Neural progenitor cell (in vitro differentiated cells): ENCODE measurements around the gene AUTS2. TPM values are rescaled to one million over a fixed set of nuclear protein-coding genes. Genes with fewer than 3 reads are reported as not detected.

Experiments
- DNase-seq: peaks from one replicate; pipeline ENCODE4 v3.0.0-alpha.2; 2016; ENCODE audit warnings: low spot score
- H2AFZ ChIP-seq: fragments of 200-600 bp; sonication (generic); replicated peaks from 2 replicates; pipeline ENCODE4 v1.6.1; 2016; ENCODE audit warnings: antibody characterized with exemption
- H3F3A ChIP-seq: fragments of 200-600 bp; sonication (generic); 2 replicates; pipeline ENCODE4 v1.6.1; 2016; ENCODE audit warnings: antibody characterized with exemption, low read depth
- H3K27ac ChIP-seq: fragments of 200-600 bp; sonication (generic); 2 replicates; pipeline ENCODE4 v1.5.1; 2016; ENCODE audit warnings: mild to moderate bottlenecking
- H3K27me3 ChIP-seq: fragments of 200-600 bp; sonication (generic); 2 replicates; pipeline ENCODE4 v1.6.1; 2016; ENCODE audit warnings: mild to moderate bottlenecking, moderate library complexity
- H3K36me3 ChIP-seq: fragments of 200-600 bp; sonication (generic); 2 replicates; pipeline ENCODE4 v1.5.1; 2016
- H3K4me1 ChIP-seq: fragments of 200-600 bp; sonication (generic); 2 replicates; pipeline ENCODE4 v1.6.1; 2016; ENCODE audit warnings: mixed run types
- H3K4me2 ChIP-seq: fragments of 200-600 bp; sonication (generic); 2 replicates; pipeline ENCODE4 v1.6.1; 2016
- H3K4me3 ChIP-seq: fragments of 200-600 bp; sonication (generic); 2 replicates; pipeline ENCODE4 v1.5.1; 2016
- H3K79me2 ChIP-seq: fragments of 200-600 bp; sonication (generic); 2 replicates; pipeline ENCODE4 v1.6.1; 2016; ENCODE audit warnings: low read depth
- H3K9ac ChIP-seq: fragments of 200-600 bp; sonication (generic); 2 replicates; pipeline ENCODE4 v1.6.1; 2016
- H3K9me3 ChIP-seq: fragments of 200-600 bp; sonication (generic); 2 replicates; pipeline ENCODE4 v1.5.1; 2016; ENCODE audit warnings: low read depth
- H4K20me1 ChIP-seq: fragments of 200-600 bp; sonication (generic); 2 replicates; pipeline ENCODE4 v1.6.1; 2016; ENCODE audit warnings: low read depth
- H3K27ac Mint-ChIP-seq: 3 replicates; pipeline ENCODE4 v1.8.0; 2021; ENCODE audit warnings: mixed read lengths
- H3K27me3 Mint-ChIP-seq: 2 replicates; pipeline ENCODE4 v1.8.0; 2022; ENCODE audit warnings: low read depth, mild to moderate bottlenecking, inconsistent platforms, moderate library complexity, mixed read lengths; ENCODE audit not compliant: insufficient read depth
- H3K36me3 Mint-ChIP-seq: 3 replicates; pipeline ENCODE4 v1.8.0; 2021; ENCODE audit warnings: mixed read lengths
- H3K4me1 Mint-ChIP-seq: 3 replicates; pipeline ENCODE4 v1.8.0; 2021; ENCODE audit warnings: mixed read lengths
- H3K4me3 Mint-ChIP-seq: 3 replicates; pipeline ENCODE4 v1.8.0; 2021; ENCODE audit warnings: mild to moderate bottlenecking, moderate library complexity, mixed read lengths
- H3K9me3 Mint-ChIP-seq: 3 replicates; pipeline ENCODE4 v1.8.0; 2020; ENCODE audit warnings: mixed read lengths
- EZH2 ChIP-seq: fragments of 200-600 bp; sonication (generic); IDR thresholded peaks from 2 replicates; pipeline ENCODE4 v1.6.1; 2017; ENCODE audit warnings: antibody characterized with exemption, mild to moderate bottlenecking, moderate library complexity
- EZH2phosphoT487 ChIP-seq: fragments of 200-600 bp; sonication (generic); IDR thresholded peaks from 2 replicates; pipeline ENCODE4 v1.6.1; 2017; ENCODE audit warnings: antibody characterized with exemption
- total RNA-seq: library from RNA; depleted of rRNA; stranded (reverse); fragments of >200 nt; gene quantifications from 2 replicates; pipeline ENCODE4 v1.2.3, GENCODE V29; 2015; ENCODE audit warnings: low replicate concordance
- TF ChIP-seq, protein P1 (sequence below): fragments of 200-600 bp; sonication (generic); IDR thresholded peaks from 2 replicates; pipeline ENCODE4 v1.5.1; 2017; ENCODE audit warnings: antibody characterized with exemption, mild to moderate bottlenecking

AUTS2 gene
- total RNA-seq, 1 donor from 2014 or later = 50.0 TPM

DNA sequence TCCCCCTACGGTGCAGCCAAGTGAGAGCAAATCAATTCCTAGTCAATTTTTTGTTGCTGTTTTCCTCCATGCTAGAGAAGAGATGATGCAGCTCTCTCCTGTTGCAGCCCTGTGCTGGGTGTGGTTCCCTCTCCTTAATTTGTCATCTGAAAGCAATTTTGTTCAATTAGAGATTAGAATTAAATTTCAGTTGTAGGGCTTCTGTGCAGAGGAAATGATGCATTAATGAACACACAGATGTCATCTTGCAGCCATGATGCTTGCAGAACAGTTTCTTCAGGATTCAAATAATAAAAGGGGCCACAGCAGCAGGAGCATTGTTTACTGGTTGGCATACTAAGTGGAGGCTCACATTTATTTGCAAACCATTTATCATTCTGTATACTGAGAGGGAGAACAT, 266.0 kb downstream of the AUTS2 start:
- Histone ChIP-seq H4K20me1 (peaks cover 24% of the 10 kb centered on the region), H3K4me1 (peaks cover 32% of the 10 kb centered on the region), H3K36me3 (no peaks in the 10 kb centered on the region), H2AFZ (no peak overlapping the region), H3K4me3 (no peak overlapping the region), H3K27ac (no peak overlapping the region), H3K9me3 (no peaks in the 10 kb centered on the region), H3K4me2 (no peak overlapping the region), H3F3A (peaks cover 6% of the 10 kb centered on the region), H3K9ac (no peak overlapping the region), H3K27me3 (no peaks in the 10 kb centered on the region), H3K79me2 (no peaks in the 10 kb centered on the region)
- Mint-ChIP-seq H3K27me3 (no peaks in the 10 kb centered on the region), H3K27ac (no peak overlapping the region), H3K4me3 (no peak overlapping the region), H3K9me3 (no peaks in the 10 kb centered on the region), H3K4me1 (peaks cover 42% of the 10 kb centered on the region), H3K36me3 (no peaks in the 10 kb centered on the region)
- no peak for DNase-seq
- TF ChIP-seq EZH2phosphoT487 = no peak
- TF ChIP-seq, protein P1, sequence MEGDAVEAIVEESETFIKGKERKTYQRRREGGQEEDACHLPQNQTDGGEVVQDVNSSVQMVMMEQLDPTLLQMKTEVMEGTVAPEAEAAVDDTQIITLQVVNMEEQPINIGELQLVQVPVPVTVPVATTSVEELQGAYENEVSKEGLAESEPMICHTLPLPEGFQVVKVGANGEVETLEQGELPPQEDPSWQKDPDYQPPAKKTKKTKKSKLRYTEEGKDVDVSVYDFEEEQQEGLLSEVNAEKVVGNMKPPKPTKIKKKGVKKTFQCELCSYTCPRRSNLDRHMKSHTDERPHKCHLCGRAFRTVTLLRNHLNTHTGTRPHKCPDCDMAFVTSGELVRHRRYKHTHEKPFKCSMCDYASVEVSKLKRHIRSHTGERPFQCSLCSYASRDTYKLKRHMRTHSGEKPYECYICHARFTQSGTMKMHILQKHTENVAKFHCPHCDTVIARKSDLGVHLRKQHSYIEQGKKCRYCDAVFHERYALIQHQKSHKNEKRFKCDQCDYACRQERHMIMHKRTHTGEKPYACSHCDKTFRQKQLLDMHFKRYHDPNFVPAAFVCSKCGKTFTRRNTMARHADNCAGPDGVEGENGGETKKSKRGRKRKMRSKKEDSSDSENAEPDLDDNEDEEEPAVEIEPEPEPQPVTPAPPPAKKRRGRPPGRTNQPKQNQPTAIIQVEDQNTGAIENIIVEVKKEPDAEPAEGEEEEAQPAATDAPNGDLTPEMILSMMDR = no peak

- Mint-ChIP-seq H3K36me3 (no peaks in the 10 kb centered on the region), H3K27ac (no peak overlapping the region), H3K27me3 (no peaks in the 10 kb centered on the region), H3K9me3 (no peaks in the 10 kb centered on the region), H3K4me3 (no peak overlapping the region), H3K4me1 (peaks cover 39% of the 10 kb centered on the region)
- H4K20me1 ChIP-seq = peaks cover 24% of the 10 kb centered on the region
- no peak overlapping the region for H3K27ac ChIP-seq
- peaks cover 6% of the 10 kb centered on the region for H3F3A ChIP-seq
- no peaks in the 10 kb centered on the region for H3K27me3 ChIP-seq
- no peaks in the 10 kb centered on the region for H3K9me3 ChIP-seq
- H3K4me1 ChIP-seq = peaks cover 32% of the 10 kb centered on the region
- no peak for DNase-seq
- no peak overlapping the region for H3K4me2 ChIP-seq
- no peak overlapping the region for H3K9ac ChIP-seq
- TF ChIP-seq, protein P1 = no peak
- TF ChIP-seq EZH2 (no peak), EZH2phosphoT487 (no peak)
- no peak overlapping the region for H3K4me3 ChIP-seq
- H3K36me3 ChIP-seq = no peaks in the 10 kb centered on the region
- no peak overlapping the region for H2AFZ ChIP-seq
- H3K79me2 ChIP-seq = no peaks in the 10 kb centered on the region
These were observed 266.5 kb downstream of the AUTS2 start for GRCh38 chr7:69864822-69865221.

GRCh38 chr7:69868921-69869320, 270.6 kb downstream of the AUTS2 start:
- H3K36me3 Mint-ChIP-seq = no peaks in the 10 kb centered on the region
- H3K27me3 ChIP-seq = no peaks in the 10 kb centered on the region
- no peak overlapping the region for H3K4me3 Mint-ChIP-seq
- no peak overlapping the region for H3K27ac ChIP-seq
- no peak overlapping the region for H3K27ac Mint-ChIP-seq
- H3K4me2 ChIP-seq = no peak overlapping the region
- H3K4me1 Mint-ChIP-seq = peaks cover 35% of the 10 kb centered on the region
- H3K4me1 ChIP-seq = peaks cover 25% of the 10 kb centered on the region
- no peak for DNase-seq
- peaks cover 3% of the 10 kb centered on the region for H3K27me3 Mint-ChIP-seq
- H2AFZ ChIP-seq = no peak overlapping the region
- H4K20me1 ChIP-seq = peaks cover 24% of the 10 kb centered on the region
- no peaks in the 10 kb centered on the region for H3K9me3 Mint-ChIP-seq
- peaks cover 6% of the 10 kb centered on the region for H3F3A ChIP-seq
- H3K9ac ChIP-seq = no peak overlapping the region
- H3K36me3 ChIP-seq = no peaks in the 10 kb centered on the region
- TF ChIP-seq, protein P1 = no peak
- no peak for TF ChIP-seq EZH2phosphoT487
- TF ChIP-seq EZH2 = no peak
- no peaks in the 10 kb centered on the region for H3K79me2 ChIP-seq
- H3K9me3 ChIP-seq = no peaks in the 10 kb centered on the region
- no peak overlapping the region for H3K4me3 ChIP-seq
